Left renal cortex interstitium (tissue), 4 donors: Measurements from ENCODE around the gene FSTL5. TPM values are rescaled to one million over a fixed set of nuclear protein-coding genes. Genes with fewer than 3 reads are reported as not detected.
"Not testable (repeated sequence)": the region's sequence is repeated elsewhere in the genome, so short reads cannot be mapped to it uniquely, and the experiment has no call there.

Source experiments
- DNase-seq, 4 donors: peaks; one replicate each; pipeline ENCODE4 v3.0.0-alpha.2; 2013; ENCODE audit warnings: low read depth in 4 of 4, low spot score in 2 of 4, missing footprints in 1 of 4
- polyA plus RNA-seq, 4 donors: library from polyadenylated mRNA; unstranded; fragments of 120-200 nt; gene quantifications; one replicate each; pipeline ENCODE4 v1.2.1, GENCODE V29; 2013; ENCODE audit not compliant: insufficient read length in 4 of 4

Gene FSTL5
- polyA plus RNA-seq, 4 donors, result 2.2 to 3.5 (median 2.6) TPM

GRCh38 chr4:162104459-162105124, 59.2 kb downstream of the FSTL5 start:
- no peak for DNase-seq

- not testable (repeated sequence) for DNase-seq
Measured at GRCh38 chr4:162103908-162104307, 59.9 kb downstream of the FSTL5 start.

- DNase-seq, result no peak
Measured at GRCh38 chr4:162102713-162103112, 61.1 kb downstream of the FSTL5 start.

GRCh38 chr4:162101337-162101736, 62.5 kb downstream of the FSTL5 start:
- no peak for DNase-seq

- DNase-seq, result no peak
Measured at GRCh38 chr4:162075726-162076125, 88.1 kb downstream of the FSTL5 start.

GRCh38 chr4:162061214-162061613, 102.6 kb downstream of the FSTL5 start:
- no peak for DNase-seq

- DNase-seq, result no peak
Measured at GRCh38 chr4:162059656-162060055, 104.1 kb downstream of the FSTL5 start.

GRCh38 chr4:162056990-162057389, 106.8 kb downstream of the FSTL5 start:
- no peak for DNase-seq

GRCh38 chr4:162046135-162046534, 117.7 kb downstream of the FSTL5 start:
- no peak for DNase-seq

- no peak for DNase-seq
Measured at GRCh38 chr4:162038112-162038511, 125.7 kb downstream of the FSTL5 start.

GRCh38 chr4:162017863-162018262, 145.9 kb downstream of the FSTL5 start:
- no peak for DNase-seq

- no peak for DNase-seq
Measured at GRCh38 chr4:162016991-162017390, 146.8 kb downstream of the FSTL5 start.

- DNase-seq, result no peak
Measured at GRCh38 chr4:162016219-162016618, 147.6 kb downstream of the FSTL5 start.

GRCh38 chr4:162015090-162015489, 148.7 kb downstream of the FSTL5 start:
- DNase-seq, result no peak

- no peak for DNase-seq
Measured at GRCh38 chr4:162011089-162011488, 152.7 kb downstream of the FSTL5 start.

GRCh38 chr4:162010362-162010761, 153.4 kb downstream of the FSTL5 start:
- DNase-seq, result no peak

GRCh38 chr4:161992317-161992716, 171.5 kb downstream of the FSTL5 start:
- no peak for DNase-seq

- DNase-seq, result no peak
Measured at GRCh38 chr4:161991811-161992210, 172.0 kb downstream of the FSTL5 start.

- no peak for DNase-seq
Measured at GRCh38 chr4:161990721-161991120, 173.1 kb downstream of the FSTL5 start.

GRCh38 chr4:161988946-161989345, 174.9 kb downstream of the FSTL5 start:
- no peak for DNase-seq

GRCh38 chr4:161987611-161988010, 176.2 kb downstream of the FSTL5 start:
- DNase-seq, result no peak

GRCh38 chr4:161952382-161952781, 211.4 kb downstream of the FSTL5 start:
- DNase-seq, result no peak
